Activated naive CD8-positive, alpha-beta T cell treated with anti-CD3 and anti-CD28 coated beads for 36 hours (primary cell): ENCODE measurements around the gene CYFIP2. TPM values are rescaled to one million over a fixed set of nuclear protein-coding genes. Genes with fewer than 3 reads are reported as not detected.

Experiments used
- total RNA-seq, 2 experiments: library from RNA; stranded (reverse); gene quantifications; one replicate each; pipeline ENCODE4 v1.2.3, GENCODE V29; 2021

Gene CYFIP2
- total RNA-seq, 2 experiments from 2014 or later, result 324 to 325 TPM

Other genes with a start within 250 kb of the CYFIP2 start
- under 1 TPM; 0.22 to 0.89 TPM for gene HAVCR1, start 207.0 kb upstream of the CYFIP2 start, total RNA-seq
- gene HAVCR2, start 157.1 kb upstream of the CYFIP2 start, total RNA-seq, result 10 to 100 TPM; 24.6 to 25.2 TPM
- gene MED7, start 123.3 kb upstream of the CYFIP2 start, total RNA-seq, result 10 to 100 TPM; 14.2 to 15.4 TPM
- under 1 TPM; 0.46 to 0.47 TPM for gene GARIN3, start 99.9 kb upstream of the CYFIP2 start, total RNA-seq
- 100 to 1,000 TPM; 200 to 204 TPM for gene ITK, start 85.3 kb upstream of the CYFIP2 start, total RNA-seq
- gene NIPAL4, start 194.1 kb downstream of the CYFIP2 start, total RNA-seq, result under 1 TPM; 0.60 to 0.64 TPM